Thyroid gland (tissue), 4 donors: ENCODE measurements around the gene BCKDHA.

Source experiments
- CTCF ChIP-seq, 6 experiments: fragments of 200-600 bp in 3 of 6; fragments of 450-650 bp in 3 of 6; sonication (generic) in 3 of 6; IDR thresholded peaks; one replicate each; pipeline ENCODE4 v1.5.1; 2016 to 2019; ENCODE audit warnings: antibody characterized with exemption in 6 of 6, mild to moderate bottlenecking in 2 of 6, inconsistent platforms in 1 of 6, moderate library complexity in 1 of 6
- POLR2A ChIP-seq, 2 donors: fragments of 450-650 bp; IDR thresholded peaks; one replicate each; pipeline ENCODE4 v1.6.1; 2017; ENCODE audit warnings: antibody characterized with exemption in 2 of 2, mild to moderate bottlenecking in 2 of 2, moderate library complexity in 1 of 2

DNA sequence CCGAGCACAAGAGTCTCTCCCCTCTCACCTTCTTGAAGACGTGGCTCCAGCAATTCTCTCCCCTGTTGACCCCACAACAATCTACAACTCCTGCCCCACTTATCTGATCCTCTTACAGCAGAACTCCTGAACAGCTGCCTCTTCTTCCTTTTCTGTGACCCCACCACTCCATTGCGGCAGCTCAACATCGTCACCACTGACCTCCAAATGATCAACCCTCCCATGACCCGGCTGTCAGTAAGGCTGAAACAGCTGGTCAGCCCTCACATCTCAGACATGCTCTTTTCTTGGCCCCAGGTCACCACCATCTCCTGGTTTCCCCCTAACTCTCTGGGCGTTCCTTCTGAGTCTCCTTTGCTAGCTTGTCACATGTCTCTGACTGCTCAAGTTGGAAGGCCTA, 2.3 kb upstream of the BCKDHA start:
- TF ChIP-seq CTCF (IDR thresholded peaks at IDR 0.05) (no peak), POLR2A (IDR thresholded peaks at IDR 0.05) (no peak)
